ENCODE data around the gene COL17A1.

COL17A1 gene

GRCh38 chr10:104117839-104118323 is 32.2 kb upstream of the COL17A1 start:
- no peaks in the 10 kb centered on the region for H3K9me3 ChIP-seq (ENCODE audit: control insufficient read depth, insufficient read depth, low read length)
- no peak for DNase-seq (ENCODE audit: low read depth, low spot score)
- no peak overlapping the region for H3K4me3 ChIP-seq (ENCODE audit: low read length)
- WGBS (ENCODE audit: insufficient coverage, insufficient read length): no CpG with 5 or more reads among the region's 4 CpGs
- no peak overlapping the region for H3K27ac ChIP-seq (ENCODE audit: low read length)
- H3K36me3 ChIP-seq (ENCODE audit: control insufficient read depth, insufficient read depth, low read length): no peaks in the 10 kb centered on the region
- H3K4me1 ChIP-seq (ENCODE audit: control insufficient read depth, insufficient read depth, low read length): no peaks in the 10 kb centered on the region; the same call in 1 of the 2 replicates
- H3K27me3 ChIP-seq (ENCODE audit: control insufficient read depth, insufficient read depth, low read length): no peaks in the 10 kb centered on the region

- Histone ChIP-seq H3K9me3 (ENCODE audit: control insufficient read depth, insufficient read depth, low read length) (no peaks in the 10 kb centered on the region), H3K4me3 (ENCODE audit: low read length) (no peak overlapping the region), H3K27ac (ENCODE audit: low read length) (no peak overlapping the region), H3K36me3 (ENCODE audit: control insufficient read depth, insufficient read depth, low read length) (no peaks in the 10 kb centered on the region), H3K27me3 (ENCODE audit: control insufficient read depth, insufficient read depth, low read length) (no peaks in the 10 kb centered on the region), H3K4me1 (ENCODE audit: control insufficient read depth, insufficient read depth, low read length) (no peaks in the 10 kb centered on the region)
- WGBS (ENCODE audit: insufficient coverage, insufficient read length): no CpG with 5 or more reads among the region's 1 CpG
- DNase-seq (ENCODE audit: low read depth, low spot score): no peak
Measured at GRCh38 chr10:104113376-104113956, 27.8 kb upstream of the COL17A1 start.

- Histone ChIP-seq H3K4me3 (ENCODE audit: low read length) (no peak overlapping the region), H3K4me1 (ENCODE audit: control insufficient read depth, insufficient read depth, low read length) (no peaks in the 10 kb centered on the region), H3K9me3 (ENCODE audit: control insufficient read depth, insufficient read depth, low read length) (no peaks in the 10 kb centered on the region), H3K27me3 (ENCODE audit: control insufficient read depth, insufficient read depth, low read length) (no peaks in the 10 kb centered on the region), H3K36me3 (ENCODE audit: control insufficient read depth, insufficient read depth, low read length) (no peaks in the 10 kb centered on the region), H3K27ac (ENCODE audit: low read length) (no peak overlapping the region)
- DNase-seq (ENCODE audit: low read depth, low spot score): no peak
- WGBS (ENCODE audit: insufficient coverage, insufficient read length): no CpG with 5 or more reads among the region's 3 CpGs
Measured at GRCh38 chr10:104109908-104110662, 24.4 kb upstream of the COL17A1 start.

GRCh38 chr10:104104926-104105325 is 19.2 kb upstream of the COL17A1 start:
- Histone ChIP-seq H3K27me3 (ENCODE audit: control insufficient read depth, insufficient read depth, low read length) (no peaks in the 10 kb centered on the region), H3K4me1 (ENCODE audit: control insufficient read depth, insufficient read depth, low read length) (no peaks in the 10 kb centered on the region), H3K27ac (ENCODE audit: low read length) (no peak overlapping the region), H3K36me3 (ENCODE audit: control insufficient read depth, insufficient read depth, low read length) (no peaks in the 10 kb centered on the region), H3K4me3 (ENCODE audit: low read length) (no peak overlapping the region), H3K9me3 (ENCODE audit: control insufficient read depth, insufficient read depth, low read length) (no peaks in the 10 kb centered on the region)
- DNase-seq (ENCODE audit: low read depth, low spot score): no peak
- WGBS (ENCODE audit: insufficient coverage, insufficient read length): no CpG with 5 or more reads among the region's 2 CpGs

- no peaks in the 10 kb centered on the region for H3K9me3 ChIP-seq (ENCODE audit: control insufficient read depth, insufficient read depth, low read length)
- no peak overlapping the region for H3K27ac ChIP-seq (ENCODE audit: low read length)
- DNase-seq (ENCODE audit: low read depth, low spot score): no peak
- no CpG with 5 or more reads among the region's 1 CpG for WGBS (ENCODE audit: insufficient coverage, insufficient read length)
- no peaks in the 10 kb centered on the region for H3K36me3 ChIP-seq (ENCODE audit: control insufficient read depth, insufficient read depth, low read length)
- no peak overlapping the region for H3K4me3 ChIP-seq (ENCODE audit: low read length)
- H3K4me1 ChIP-seq (ENCODE audit: control insufficient read depth, insufficient read depth, low read length): no peaks in the 10 kb centered on the region
- no peaks in the 10 kb centered on the region for H3K27me3 ChIP-seq (ENCODE audit: control insufficient read depth, insufficient read depth, low read length)
Measured at GRCh38 chr10:104104418-104104817, 18.7 kb upstream of the COL17A1 start.

GRCh38 chr10:104103956-104104355 is 18.3 kb upstream of the COL17A1 start:
- no peak overlapping the region for H3K27ac ChIP-seq (ENCODE audit: low read length)
- DNase-seq (ENCODE audit: low read depth, low spot score): no peak
- H3K27me3 ChIP-seq (ENCODE audit: control insufficient read depth, insufficient read depth, low read length): no peaks in the 10 kb centered on the region
- no peaks in the 10 kb centered on the region for H3K36me3 ChIP-seq (ENCODE audit: control insufficient read depth, insufficient read depth, low read length)
- no peaks in the 10 kb centered on the region for H3K9me3 ChIP-seq (ENCODE audit: control insufficient read depth, insufficient read depth, low read length)
- no peak overlapping the region for H3K4me3 ChIP-seq (ENCODE audit: low read length)
- no CpG with 5 or more reads among the region's 1 CpG for WGBS (ENCODE audit: insufficient coverage, insufficient read length)
- H3K4me1 ChIP-seq (ENCODE audit: control insufficient read depth, insufficient read depth, low read length): no peaks in the 10 kb centered on the region

GRCh38 chr10:104101902-104102301 is 16.2 kb upstream of the COL17A1 start:
- no CpG with 5 or more reads among the region's 1 CpG for WGBS (ENCODE audit: insufficient coverage, insufficient read length)
- no peaks in the 10 kb centered on the region for H3K4me1 ChIP-seq (ENCODE audit: control insufficient read depth, insufficient read depth, low read length)
- H3K36me3 ChIP-seq (ENCODE audit: control insufficient read depth, insufficient read depth, low read length): no peaks in the 10 kb centered on the region
- no peak for DNase-seq (ENCODE audit: low read depth, low spot score)
- H3K27me3 ChIP-seq (ENCODE audit: control insufficient read depth, insufficient read depth, low read length): no peaks in the 10 kb centered on the region
- no peaks in the 10 kb centered on the region for H3K9me3 ChIP-seq (ENCODE audit: control insufficient read depth, insufficient read depth, low read length)
- H3K27ac ChIP-seq (ENCODE audit: low read length): no peak overlapping the region
- no peak overlapping the region for H3K4me3 ChIP-seq (ENCODE audit: low read length)

GRCh38 chr10:104100795-104101194 is 15.1 kb upstream of the COL17A1 start:
- Histone ChIP-seq H3K9me3 (ENCODE audit: control insufficient read depth, insufficient read depth, low read length) (no peaks in the 10 kb centered on the region), H3K4me3 (ENCODE audit: low read length) (no peak overlapping the region), H3K4me1 (ENCODE audit: control insufficient read depth, insufficient read depth, low read length) (no peaks in the 10 kb centered on the region), H3K27me3 (ENCODE audit: control insufficient read depth, insufficient read depth, low read length) (no peaks in the 10 kb centered on the region), H3K27ac (ENCODE audit: low read length) (no peak overlapping the region), H3K36me3 (ENCODE audit: control insufficient read depth, insufficient read depth, low read length) (no peaks in the 10 kb centered on the region)
- WGBS (ENCODE audit: insufficient coverage, insufficient read length): no CpG with 5 or more reads among the region's 1 CpG
- DNase-seq (ENCODE audit: low read depth, low spot score): no peak

- Histone ChIP-seq H3K4me3 (ENCODE audit: low read length) (no peak overlapping the region), H3K27me3 (ENCODE audit: control insufficient read depth, insufficient read depth, low read length) (no peaks in the 10 kb centered on the region), H3K36me3 (ENCODE audit: control insufficient read depth, insufficient read depth, low read length) (no peaks in the 10 kb centered on the region), H3K9me3 (ENCODE audit: control insufficient read depth, insufficient read depth, low read length) (no peaks in the 10 kb centered on the region), H3K27ac (ENCODE audit: low read length) (no peak overlapping the region), H3K4me1 (ENCODE audit: control insufficient read depth, insufficient read depth, low read length) (no peaks in the 10 kb centered on the region)
- DNase-seq (ENCODE audit: low read depth, low spot score): no peak
Measured at GRCh38 chr10:104099941-104100340, 14.3 kb upstream of the COL17A1 start.

GRCh38 chr10:104099269-104099668 is 13.6 kb upstream of the COL17A1 start:
- no peak overlapping the region for H3K27ac ChIP-seq (ENCODE audit: low read length)
- no peaks in the 10 kb centered on the region for H3K9me3 ChIP-seq (ENCODE audit: control insufficient read depth, insufficient read depth, low read length)
- H3K27me3 ChIP-seq (ENCODE audit: control insufficient read depth, insufficient read depth, low read length): no peaks in the 10 kb centered on the region
- H3K4me3 ChIP-seq (ENCODE audit: low read length): no peak overlapping the region
- no peaks in the 10 kb centered on the region for H3K36me3 ChIP-seq (ENCODE audit: control insufficient read depth, insufficient read depth, low read length)
- no CpG with 5 or more reads among the region's 3 CpGs for WGBS (ENCODE audit: insufficient coverage, insufficient read length)
- no peaks in the 10 kb centered on the region for H3K4me1 ChIP-seq (ENCODE audit: control insufficient read depth, insufficient read depth, low read length)
- no peak for DNase-seq (ENCODE audit: low read depth, low spot score)

Data from iPS DF 6.9 (cell line).